Activated T-cell treated with anti-CD3 and anti-CD28 coated beads for 48 hours (primary cell): ENCODE measurements around the gene ARID3A.
"Not testable (repeated sequence)": the region's sequence is repeated elsewhere in the genome, so short reads cannot be mapped to it uniquely, and the experiment has no call there.

Experiments
- DNase-seq: peaks from one replicate; pipeline ENCODE4 v3.0.0-alpha.2; 2020; ENCODE audit warnings: low read depth

ARID3A gene

GRCh38 chr19:1017906-1018305 lies 92.1 kb downstream of the ARID3A start:
- DNase-seq: no peak

GRCh38 chr19:1018393-1018792 lies 92.6 kb downstream of the ARID3A start:
- DNase-seq: no peak

- no peak for DNase-seq
These were observed 93.2 kb downstream of the ARID3A start for GRCh38 chr19:1018932-1019615.

- no peak for DNase-seq
These were observed 93.8 kb downstream of the ARID3A start for GRCh38 chr19:1019616-1019961.

GRCh38 chr19:1019980-1020867 lies 94.4 kb downstream of the ARID3A start:
- no peak for DNase-seq

GRCh38 chr19:1020868-1021425 lies 95.1 kb downstream of the ARID3A start, which contains the start of gene TMEM259:
Gene TMEM259 (minus strand): TSS chr19:1021123. CDS start chr19:1020996, 127 bp downstream.
- DNase-seq: peak; percentile 97

GRCh38 chr19:1023883-1024188 lies 98.0 kb downstream of the ARID3A start:
- not testable (repeated sequence) for DNase-seq

- DNase-seq: not testable (repeated sequence)
These were observed 99.2 kb downstream of the ARID3A start for GRCh38 chr19:1025080-1025479.
